GM21447 (cell line): Measurements from ENCODE around the gene FRMPD2.
"Not testable (repeated sequence)": the region's sequence is repeated elsewhere in the genome, so short reads cannot be mapped to it uniquely, and the experiment has no call there.

Experiments
- ATAC-seq: cut with Tn5 transposase; IDR thresholded peaks from one replicate; pipeline ENCODE4 v1.9.1; 2021; ENCODE audit not compliant: unreplicated experiment

Gene FRMPD2

GRCh38 chr10:48235501-48235900 lies 39.0 kb downstream of the FRMPD2 start:
- ATAC-seq: no peak

DNA sequence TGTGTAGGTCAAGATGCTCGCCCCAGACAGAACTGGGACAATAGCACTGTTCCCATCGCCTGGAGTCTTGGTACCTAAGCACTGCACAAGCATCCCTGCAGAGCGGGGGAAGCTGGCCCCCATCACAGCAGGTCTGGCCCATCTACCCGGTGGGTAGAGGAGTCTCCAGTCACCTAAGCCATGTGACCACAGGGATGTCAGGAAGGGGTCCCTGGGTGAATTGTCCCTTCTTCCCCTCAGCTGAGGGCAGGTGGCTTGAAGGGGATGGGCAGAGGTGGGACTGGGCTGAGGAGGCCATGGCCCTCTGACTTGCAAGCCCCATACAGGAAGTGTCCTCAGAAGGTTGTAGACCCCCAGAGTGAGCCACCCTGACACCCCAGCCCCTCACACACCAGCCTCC lies 39.7 kb downstream of the FRMPD2 start:
- ATAC-seq: no peak

GRCh38 chr10:48234295-48234694 lies 40.2 kb downstream of the FRMPD2 start:
- ATAC-seq: no peak

GRCh38 chr10:48233559-48234005 lies 40.9 kb downstream of the FRMPD2 start:
- no peak for ATAC-seq

GRCh38 chr10:48232717-48233447 lies 41.6 kb downstream of the FRMPD2 start:
- ATAC-seq: no peak

DNA sequence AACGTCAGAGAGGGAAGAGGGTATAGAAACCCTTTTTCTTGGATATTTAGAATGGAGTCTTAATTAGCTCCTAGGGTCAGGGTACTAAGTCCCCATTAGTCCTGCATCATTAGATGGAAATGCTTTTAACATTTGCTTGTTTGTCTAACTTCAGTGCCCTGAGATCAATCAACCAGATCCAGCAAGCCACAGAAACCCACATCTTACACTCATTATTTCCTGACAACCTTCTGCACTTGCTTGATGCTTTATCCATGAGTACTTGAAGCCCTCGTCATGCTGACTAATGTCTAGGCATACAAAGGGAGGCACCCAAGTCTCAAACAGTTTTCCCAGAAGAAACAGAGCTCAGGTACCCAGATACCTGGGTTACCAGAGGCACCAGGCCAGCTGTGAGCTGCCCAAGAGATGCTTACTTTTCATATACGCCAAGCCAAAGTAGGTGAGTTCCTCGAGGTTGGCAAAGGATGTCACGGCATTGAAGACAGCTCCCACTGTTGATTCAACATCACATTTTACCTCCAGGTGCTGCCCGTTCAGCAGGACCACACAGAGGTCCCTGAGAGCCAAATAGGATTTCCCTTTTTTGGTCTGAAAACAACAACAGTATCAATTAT lies 42.7 kb downstream of the FRMPD2 start:
- peak; percentile 76 for ATAC-seq

- ATAC-seq: no peak
These were observed 43.3 kb downstream of the FRMPD2 start for GRCh38 chr10:48231178-48231577.

DNA sequence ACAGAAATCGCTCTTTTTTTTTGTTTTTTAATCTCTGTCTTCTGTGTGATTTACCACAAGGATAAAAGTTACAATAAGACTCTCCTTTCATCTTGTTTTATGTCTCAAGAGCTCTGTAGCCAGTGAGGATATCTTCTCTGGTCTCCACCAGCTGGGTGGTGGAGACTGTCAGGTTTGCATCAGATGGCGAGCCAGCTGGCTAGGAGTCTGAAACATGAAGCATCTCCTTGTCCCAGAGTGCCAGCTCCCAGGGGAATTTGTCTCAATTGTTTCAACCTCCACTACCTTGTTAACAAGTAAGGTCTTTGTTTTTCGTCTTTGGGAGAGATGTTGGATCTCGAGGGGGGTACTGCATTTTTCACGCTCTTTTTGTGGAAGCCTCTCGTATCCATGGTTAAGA lies 47.3 kb downstream of the FRMPD2 start:
- ATAC-seq: no peak

DNA sequence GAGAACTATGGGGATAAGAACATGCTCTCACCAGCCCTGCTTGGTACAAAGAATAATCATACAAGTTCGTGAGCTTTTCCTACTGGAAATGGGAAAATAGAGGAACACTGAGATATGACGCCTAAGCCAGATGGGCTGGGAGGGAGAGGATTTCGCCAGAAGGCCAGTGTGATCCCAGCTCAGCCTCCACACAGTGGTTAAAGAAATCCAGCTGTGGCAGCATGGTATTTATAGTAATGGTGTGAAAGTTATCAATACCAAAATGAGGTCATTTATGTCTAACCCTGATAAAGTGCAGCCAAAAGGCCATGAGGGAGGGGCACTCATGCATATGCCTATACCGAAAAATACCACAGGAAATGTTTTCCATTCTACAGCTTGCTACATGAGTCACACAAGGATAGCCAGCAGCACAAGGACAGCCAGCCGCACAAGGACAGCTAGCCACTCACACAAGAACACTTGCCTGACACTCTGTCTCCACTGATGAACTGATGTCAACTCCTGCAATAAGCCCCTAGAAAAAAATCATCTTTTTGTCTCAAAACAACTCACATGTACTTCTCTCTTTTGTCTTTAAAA lies 49.4 kb downstream of the FRMPD2 start:
- no peak for ATAC-seq

DNA sequence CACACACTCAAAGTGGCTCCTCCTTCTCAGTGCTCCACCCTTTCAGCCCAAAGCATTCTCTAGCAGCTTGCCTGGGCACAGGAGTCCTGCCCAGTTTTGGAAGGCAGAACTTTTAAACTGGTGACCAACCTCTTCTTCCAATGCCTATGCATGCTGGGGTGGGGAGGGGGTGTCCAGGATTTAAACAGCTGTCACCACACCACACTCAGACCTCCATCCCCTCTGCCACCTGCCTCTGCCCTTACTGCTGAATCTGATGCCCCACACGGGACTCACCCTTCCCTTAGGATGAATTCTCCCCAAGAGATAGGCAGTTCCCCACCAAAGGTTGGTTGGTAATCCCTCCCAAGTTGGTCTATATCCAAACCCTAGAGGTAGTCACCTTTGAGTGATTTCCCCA lies 50.2 kb downstream of the FRMPD2 start:
- ATAC-seq: no peak

- ATAC-seq: no peak
These were observed 52.7 kb downstream of the FRMPD2 start for GRCh38 chr10:48221814-48222213.

DNA sequence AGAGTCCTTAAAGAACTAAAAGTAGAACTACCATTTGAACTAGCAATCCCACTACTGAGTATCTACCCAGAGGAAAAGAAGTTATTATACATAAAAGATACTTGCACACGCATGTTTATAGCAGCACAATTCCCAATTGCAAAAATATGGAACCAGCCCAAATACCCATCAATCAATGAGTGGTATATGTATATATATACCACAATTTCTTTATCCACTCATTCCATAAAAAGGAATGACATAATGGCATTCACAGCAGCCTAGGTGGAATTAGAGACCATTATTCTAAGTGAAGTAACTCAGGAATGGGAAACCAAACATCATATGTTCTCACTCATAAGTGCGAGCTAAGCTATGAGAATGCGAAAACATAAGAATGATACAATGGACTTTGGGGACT lies 53.5 kb downstream of the FRMPD2 start:
- ATAC-seq: not testable (repeated sequence)

- no peak for ATAC-seq
These were observed 55.3 kb downstream of the FRMPD2 start for GRCh38 chr10:48219194-48219593.

- ATAC-seq: no peak
These were observed 57.8 kb downstream of the FRMPD2 start for GRCh38 chr10:48216744-48217143.

DNA sequence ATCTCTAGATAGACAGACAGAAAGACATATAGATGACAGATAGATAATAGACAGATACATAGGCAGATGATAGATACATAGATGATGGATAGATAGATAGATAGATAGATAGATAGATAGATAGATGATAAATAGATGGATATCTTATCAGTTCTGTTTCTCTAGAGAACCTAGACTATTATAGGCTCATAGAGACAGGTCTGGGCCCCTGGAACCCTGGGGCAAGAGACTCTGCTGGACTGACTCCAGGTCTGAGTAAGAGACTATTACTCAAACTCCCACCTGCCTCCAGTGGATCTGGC lies 58.3 kb downstream of the FRMPD2 start:
- ATAC-seq: no peak

DNA sequence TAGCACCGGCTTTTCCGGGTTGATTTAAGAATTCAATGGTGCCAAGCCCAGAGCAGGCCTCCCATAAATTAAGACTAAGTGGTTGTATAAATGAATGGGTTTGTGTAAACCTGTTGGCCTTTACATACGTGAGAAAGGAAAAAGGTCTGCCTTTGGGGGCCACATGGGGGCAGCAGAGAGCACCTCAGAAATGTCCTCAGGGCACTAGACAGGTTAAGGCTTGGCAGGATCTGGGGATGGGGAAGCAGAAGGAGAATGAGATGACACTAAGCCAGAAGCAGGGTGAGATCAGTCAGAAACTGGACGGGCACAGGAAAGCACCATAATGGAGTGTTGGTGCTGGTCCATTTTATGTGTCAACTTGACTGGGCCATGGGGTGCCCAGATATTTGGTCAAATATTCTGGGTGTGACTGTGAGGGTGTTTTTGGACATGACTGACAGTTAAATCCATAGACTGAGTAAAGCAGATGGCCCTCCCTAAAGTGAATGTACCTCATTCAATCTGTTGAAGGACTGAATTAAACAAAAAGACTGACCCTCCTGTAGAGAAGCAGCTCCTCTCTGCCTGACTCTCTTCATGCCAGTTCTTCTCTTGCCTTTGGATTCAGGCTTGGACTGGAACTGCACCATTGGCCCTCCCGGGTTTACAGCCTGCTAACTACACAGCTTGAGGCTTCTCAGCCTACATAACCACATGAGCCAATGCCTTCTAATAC lies 58.9 kb downstream of the FRMPD2 start:
- ATAC-seq: no peak

DNA sequence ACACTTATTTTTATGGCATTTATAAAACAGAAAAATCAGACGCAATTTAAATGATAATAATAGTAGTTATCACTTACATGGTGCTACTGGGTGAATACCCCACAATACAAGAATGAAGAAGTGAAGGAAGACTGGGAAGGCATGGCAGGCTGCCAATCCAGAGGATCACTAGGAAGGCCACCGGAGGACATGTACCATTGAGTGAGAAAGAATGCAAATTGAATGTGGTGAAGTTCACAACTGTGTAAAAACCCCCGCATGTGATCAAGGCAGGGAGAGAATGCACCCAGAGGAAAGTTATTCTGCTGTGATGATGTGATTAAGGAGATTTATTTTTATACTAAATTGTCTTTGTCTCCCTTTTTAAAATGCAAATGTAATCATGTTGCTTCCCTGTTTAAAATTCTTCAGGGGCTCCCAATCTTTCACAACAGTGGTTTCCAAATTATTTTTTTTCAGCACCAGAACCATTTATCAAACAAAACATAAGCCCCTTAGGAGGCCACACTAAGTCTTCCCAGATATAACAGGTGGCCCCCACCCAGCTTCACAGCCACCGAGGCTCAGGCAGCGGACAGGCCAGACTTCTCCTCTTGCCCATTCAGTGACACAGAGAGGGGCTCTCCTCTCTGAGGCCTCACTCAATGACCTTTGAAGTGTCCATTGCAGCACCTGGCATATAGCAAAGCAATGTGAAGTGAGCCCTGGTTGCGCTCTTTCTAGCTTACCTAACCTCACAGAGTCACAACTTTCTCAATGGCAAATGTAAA lies 59.6 kb downstream of the FRMPD2 start:
- no peak for ATAC-seq

DNA sequence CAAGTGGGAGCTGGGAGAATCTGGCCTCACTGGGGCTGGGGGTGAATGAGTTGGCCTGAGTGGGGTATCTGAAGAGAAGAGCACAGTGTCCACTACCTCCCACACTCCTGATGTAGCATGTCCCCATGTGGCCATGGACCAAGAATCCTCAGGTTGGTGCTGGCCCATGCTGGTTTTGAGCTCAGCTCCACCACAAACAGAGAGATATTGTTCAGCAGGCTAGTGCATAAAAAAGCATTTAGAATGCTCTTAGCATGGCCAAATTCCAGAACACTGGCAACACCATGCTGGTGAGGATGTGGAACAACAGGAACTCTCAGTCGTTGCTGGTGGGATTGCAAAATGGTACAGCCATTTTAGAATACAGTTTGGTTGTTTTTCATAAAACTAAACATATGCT lies 61.4 kb downstream of the FRMPD2 start:
- ATAC-seq: no peak

DNA sequence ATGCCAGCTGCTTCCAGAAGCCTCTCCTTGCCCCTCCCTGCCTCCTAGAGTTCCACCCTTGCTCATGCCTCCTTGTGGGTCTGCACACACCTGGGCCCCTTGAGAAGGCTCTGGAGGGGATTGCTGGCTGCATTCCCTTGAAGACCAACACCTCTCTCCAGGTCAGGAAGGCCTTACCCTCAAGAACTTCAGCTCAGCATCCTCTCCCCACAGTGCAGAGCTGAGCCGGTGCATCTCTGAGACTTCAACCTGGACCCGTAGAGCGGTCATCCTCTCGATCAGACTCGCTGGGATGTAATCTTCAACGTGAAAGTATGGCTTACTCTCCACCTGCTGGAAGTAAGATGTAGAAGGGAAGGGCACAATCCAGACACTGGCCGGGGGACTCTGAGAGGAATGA lies 62.7 kb downstream of the FRMPD2 start:
- no peak for ATAC-seq

GRCh38 chr10:48210966-48211365 lies 63.5 kb downstream of the FRMPD2 start:
- ATAC-seq: no peak

DNA sequence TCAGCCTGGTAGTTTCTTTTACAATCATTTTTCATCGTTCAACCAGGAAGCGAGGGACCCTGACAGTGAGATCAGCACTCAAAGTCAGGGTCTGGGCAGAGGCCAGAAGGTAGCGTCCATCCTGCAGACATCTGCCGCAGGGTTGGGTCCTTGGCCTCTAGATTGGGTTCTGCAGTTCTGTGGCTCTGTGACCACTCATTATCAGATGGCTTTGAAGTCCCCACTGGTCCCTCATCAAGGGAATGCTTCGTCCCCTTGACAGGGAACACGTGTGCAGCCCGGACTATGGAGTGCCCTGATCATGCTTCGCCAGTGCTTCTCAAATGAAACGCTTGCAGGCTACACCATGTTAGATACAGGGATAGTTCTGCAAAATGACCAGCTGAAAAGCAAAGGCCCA lies 64.1 kb downstream of the FRMPD2 start:
- ATAC-seq: no peak
